Inflammatory macrophage treated with lipopolysaccharide for 1 hour (primary cell): ENCODE data around the gene FGFBP1.

ENCODE experiments used
- DNase-seq, 2 donors: peaks; one replicate each; pipeline ENCODE4 v3.0.0-alpha.2; 2020 to 2022

The FGFBP1 gene

DNA sequence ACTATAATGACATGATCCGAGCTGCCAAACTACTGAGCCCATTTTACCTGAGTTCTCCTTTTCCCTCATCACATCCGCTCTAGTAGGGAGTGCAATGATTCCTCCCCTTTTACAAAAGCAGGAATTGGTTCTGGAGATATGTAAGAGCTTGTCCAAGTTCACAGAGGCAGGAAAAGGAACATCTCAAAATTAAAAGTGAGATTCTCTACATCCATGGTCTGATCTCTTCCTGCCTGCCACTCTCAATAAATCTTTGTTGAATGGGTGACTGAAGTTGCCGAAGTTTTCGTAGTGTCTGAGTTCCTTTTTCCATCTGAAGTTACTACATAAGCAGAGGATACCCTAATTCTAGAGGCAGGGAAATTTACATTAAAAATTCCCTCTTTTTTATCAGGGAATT, at the start of gene FGFBP1:
Gene FGFBP1, minus strand, starts transcription at position 101 of the 400 bp plus-strand sequence. CDS start 2,108 bp downstream, outside the sequence.
- no peak for DNase-seq

GRCh38 chr4:15988222-15988621, 49.7 kb upstream of the FGFBP1 start:
- DNase-seq = no peak

- DNase-seq = no peak
Measured at GRCh38 chr4:15986907-15987306, 48.4 kb upstream of the FGFBP1 start.

DNA sequence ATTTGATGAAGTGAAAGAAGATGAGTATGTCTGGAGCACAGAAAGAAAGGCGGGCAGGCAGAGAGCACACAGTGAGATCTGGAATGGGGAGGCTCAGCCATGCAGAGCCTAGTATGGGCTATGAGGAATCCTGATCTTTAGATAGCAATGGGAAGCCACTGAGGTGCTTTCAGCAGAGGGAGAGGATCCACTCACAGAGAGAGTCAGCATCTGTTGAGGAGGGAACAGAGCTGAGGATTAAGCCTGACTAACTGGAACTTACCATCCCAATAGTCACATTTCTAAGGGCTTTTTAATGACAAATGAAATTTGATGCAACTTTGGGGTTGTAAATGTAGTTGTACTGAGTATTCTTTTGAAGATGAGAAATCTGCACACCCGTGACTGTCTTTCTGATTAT, 45.1 kb upstream of the FGFBP1 start:
- DNase-seq = no peak

DNA sequence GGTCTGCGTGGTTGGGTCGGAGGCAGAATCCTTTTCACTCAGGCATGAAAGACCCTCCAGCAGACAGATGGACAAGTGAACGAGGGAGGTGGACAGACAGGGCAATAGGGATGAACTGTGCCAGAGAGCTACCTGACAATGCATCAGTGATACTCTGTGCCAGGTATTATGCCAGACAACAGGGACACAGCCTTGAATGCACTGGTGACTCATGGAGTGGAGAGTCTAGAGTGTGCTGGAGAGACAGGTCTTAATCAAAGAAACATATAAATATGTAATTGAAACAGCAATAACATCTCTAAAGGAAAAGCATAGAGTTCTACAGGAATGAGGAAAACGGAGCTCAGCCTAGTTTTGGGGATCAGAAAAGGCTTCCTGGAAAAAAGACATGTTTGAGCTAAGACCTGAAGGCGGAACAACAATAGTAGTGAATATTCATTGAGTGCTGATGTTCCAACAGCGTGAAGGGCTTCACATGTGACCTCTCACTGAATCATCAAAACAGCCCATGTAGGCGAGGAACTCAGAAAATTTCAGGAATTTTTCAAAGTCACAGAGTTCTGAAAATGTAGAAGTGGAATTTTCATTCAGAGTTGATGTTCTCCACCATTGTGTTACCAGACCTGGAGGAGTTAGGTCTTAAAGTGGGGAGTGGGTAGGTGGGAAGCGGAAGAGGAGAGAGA, 44.4 kb upstream of the FGFBP1 start:
- peak in 1 of 2 donors; percentile 31 for DNase-seq

- DNase-seq = no peak
Measured at GRCh38 chr4:15976456-15977447, 38.2 kb upstream of the FGFBP1 start.

- DNase-seq = no peak
Measured at GRCh38 chr4:15971068-15971801, 32.7 kb upstream of the FGFBP1 start.

DNA sequence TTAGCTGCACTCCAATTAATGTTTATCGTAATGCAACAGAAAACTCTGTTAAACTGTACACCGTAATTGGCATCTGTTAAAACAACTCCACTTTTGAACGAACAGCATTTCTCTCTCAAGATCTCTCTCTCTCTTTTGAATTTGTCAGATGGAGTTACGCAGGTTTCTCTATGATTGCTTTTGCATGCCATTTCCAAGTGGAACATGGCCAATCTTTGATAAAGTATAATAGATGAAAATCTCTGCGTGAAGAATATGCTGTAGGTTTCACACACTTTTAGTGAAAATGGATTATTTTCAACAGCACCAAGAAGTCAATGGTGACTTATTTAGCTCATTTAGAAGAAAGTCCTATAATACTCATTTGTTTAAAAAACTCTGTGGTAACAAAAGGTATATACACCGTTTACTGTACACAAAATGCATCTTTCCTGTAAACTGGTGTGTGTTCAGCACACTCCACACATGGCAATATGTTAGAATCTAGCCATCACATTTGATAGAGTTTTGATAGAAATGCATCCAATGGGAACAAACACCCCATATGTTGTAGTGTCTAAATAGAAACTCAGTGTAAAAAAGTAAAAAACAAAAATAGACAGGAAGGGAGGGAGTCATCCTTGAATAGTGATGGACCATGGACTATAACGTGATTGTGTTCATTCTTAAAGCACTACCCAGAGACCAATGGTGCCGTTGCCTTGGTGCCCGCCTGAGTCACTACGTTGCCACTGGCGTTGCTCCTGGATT, 30.2 kb upstream of the FGFBP1 start:
- DNase-seq = no peak

GRCh38 chr4:15965325-15965724, 26.8 kb upstream of the FGFBP1 start:
- peak in 1 of 2 donors; percentile 20 for DNase-seq

GRCh38 chr4:15964159-15964558, 25.6 kb upstream of the FGFBP1 start:
- DNase-seq = no peak

- peak; percentile 61 to 77 for DNase-seq
Measured at GRCh38 chr4:15963576-15963975, 25.0 kb upstream of the FGFBP1 start.

- no peak for DNase-seq
Measured at GRCh38 chr4:15963001-15963451, 24.5 kb upstream of the FGFBP1 start, which contains the start of gene FGFBP2. Gene FGFBP2 (minus strand): TSS chr4:15963175. CDS start chr4:15963129, 46 bp downstream.

DNA sequence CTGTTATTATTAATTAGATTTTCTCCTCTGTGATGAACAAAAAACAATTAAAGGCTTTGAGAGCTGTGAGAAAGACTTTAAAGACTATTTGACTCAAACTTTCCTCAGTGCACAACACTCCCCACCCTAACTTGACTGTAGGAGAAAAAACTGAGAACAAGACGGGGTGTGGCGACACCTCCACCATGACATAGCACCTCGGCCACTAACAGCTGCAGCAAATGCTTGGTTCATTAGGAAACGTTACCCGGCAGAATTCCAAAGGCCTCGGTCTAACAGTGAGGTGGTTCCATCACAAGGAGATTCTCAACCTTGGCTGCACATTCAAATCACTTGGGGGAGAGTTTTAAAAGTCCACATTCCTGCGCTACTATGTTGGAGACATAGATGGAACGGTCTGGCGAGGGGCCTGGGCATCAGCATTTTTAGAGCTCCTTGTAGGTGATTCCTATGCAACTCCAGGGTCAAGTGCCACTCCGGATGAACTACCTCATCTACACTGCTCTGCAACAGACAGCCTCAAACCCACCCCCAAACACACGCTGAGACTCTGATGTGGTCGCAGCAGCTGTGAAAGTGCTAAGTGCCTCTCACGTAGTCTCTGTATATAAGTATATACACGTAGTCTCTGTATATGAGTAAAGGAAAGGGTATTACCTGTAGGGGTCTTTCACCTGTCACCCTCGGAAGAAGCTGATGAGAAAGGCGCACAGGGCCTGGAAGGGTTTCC, 23.4 kb upstream of the FGFBP1 start:
- no peak for DNase-seq

- DNase-seq = no peak
Measured at GRCh38 chr4:15958562-15958961, 20.0 kb upstream of the FGFBP1 start.

GRCh38 chr4:15956179-15956850, 17.8 kb upstream of the FGFBP1 start:
- peak; percentile 70 to 95 for DNase-seq

GRCh38 chr4:15955670-15956069, 17.1 kb upstream of the FGFBP1 start:
- no peak for DNase-seq

GRCh38 chr4:15953625-15954024, 15.1 kb upstream of the FGFBP1 start:
- DNase-seq = no peak

DNA sequence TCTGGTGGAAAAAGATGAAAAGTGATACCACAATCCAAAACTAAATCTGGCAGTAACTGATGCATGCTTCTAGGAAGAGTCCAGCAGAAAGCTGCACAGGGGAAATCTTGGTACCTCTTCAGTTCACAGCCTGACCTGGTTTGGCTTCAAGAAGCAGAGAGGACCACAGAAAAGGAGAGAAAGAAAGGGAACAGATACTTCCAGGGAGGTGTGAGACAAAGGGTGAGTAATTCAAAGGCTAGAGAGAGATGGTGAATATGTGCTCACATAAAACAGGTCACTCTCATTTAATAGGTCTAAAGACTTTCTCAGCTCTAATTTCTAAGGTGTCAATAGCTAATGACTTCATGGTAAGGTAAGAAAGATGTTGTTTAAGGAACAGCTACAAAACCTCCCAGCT, 13.2 kb upstream of the FGFBP1 start:
- DNase-seq = no peak

DNA sequence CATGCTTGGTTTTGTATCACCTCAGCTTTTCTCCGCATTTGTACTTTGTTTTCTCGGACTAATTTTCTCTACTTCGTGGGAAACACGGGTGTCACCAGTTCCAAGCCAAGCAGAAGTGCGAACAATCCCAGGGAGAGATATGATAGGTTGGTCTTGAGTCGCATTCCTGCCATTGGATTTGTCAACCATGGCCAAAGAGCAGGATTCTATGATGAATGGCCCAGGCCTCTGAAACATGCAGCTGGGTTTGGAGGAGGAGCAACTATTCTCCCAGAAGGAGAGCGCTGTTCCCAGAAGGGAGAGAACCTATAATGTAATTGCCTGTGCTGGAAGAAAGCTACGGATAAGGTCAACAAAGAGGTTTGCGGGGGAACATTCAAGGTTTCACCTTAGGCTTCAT, 10.3 kb upstream of the FGFBP1 start:
- no peak for DNase-seq

- DNase-seq = no peak
Measured at GRCh38 chr4:15947684-15948083, 9.1 kb upstream of the FGFBP1 start.

DNA sequence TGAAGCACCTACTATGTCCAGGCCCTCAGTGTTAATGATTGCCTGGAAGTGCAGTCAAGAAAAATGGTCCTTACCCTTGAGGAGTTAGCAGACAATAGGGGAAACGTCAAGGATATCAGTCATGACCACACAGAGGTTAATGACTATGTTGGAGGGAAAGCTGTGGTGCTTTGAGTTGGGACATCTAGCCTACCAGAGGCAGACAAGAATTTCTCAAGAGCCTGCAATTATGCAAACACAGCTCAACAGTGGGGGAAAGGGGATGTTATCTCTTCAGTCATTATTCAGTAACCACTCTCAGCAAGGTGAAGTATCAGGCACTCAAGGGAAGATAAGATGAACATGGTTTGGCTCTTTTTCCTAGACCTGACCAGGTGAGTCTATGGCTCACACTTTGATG, 7.0 kb upstream of the FGFBP1 start:
- peak; percentile 48 to 69 for DNase-seq
